Uterus (tissue), 4 donors: ENCODE data around the gene TTC6. TPM values are rescaled to one million over a fixed set of nuclear protein-coding genes. Genes with fewer than 3 reads are reported as not detected.
"Not testable (repeated sequence)": the region's sequence is repeated elsewhere in the genome, so short reads cannot be mapped to it uniquely, and the experiment has no call there.

ENCODE experiments used
- DNase-seq, 2 donors: peaks; one replicate each; pipeline ENCODE4 v3.0.0-alpha.2; 2019 to 2020
- H3K27ac ChIP-seq, 2 donors: fragments of 200-600 bp; sonication (generic); 1 replicate in 1 of 2; 2 replicates in 1 of 2; pipeline ENCODE4 v1.5.1; 2016 to 2018
- H3K27me3 ChIP-seq, 2 donors: fragments of 200-600 bp; sonication (generic); one replicate each; pipeline ENCODE4 v1.5.1; 2018 to 2019; ENCODE audit warnings: control low read depth in 1 of 2
- H3K36me3 ChIP-seq, 2 donors: fragments of 200-600 bp; sonication (generic); one replicate each; pipeline ENCODE4 v1.5.1; 2019; ENCODE audit warnings: control low read depth in 1 of 2
- H3K4me1 ChIP-seq, 2 donors: fragments of 200-600 bp; sonication (generic); one replicate each; pipeline ENCODE4 v1.5.1; 2018 to 2019; ENCODE audit warnings: control low read depth in 1 of 2
- H3K4me3 ChIP-seq, 2 donors: fragments of 200-600 bp; sonication (generic); 1 replicate in 1 of 2; 2 replicates in 1 of 2; pipeline ENCODE4 v1.5.1; 2018 to 2019; ENCODE audit warnings: mild to moderate bottlenecking in 1 of 2
- H3K9me3 ChIP-seq, 2 donors: fragments of 200-600 bp; sonication (generic); one replicate each; pipeline ENCODE4 v1.5.1; 2019; ENCODE audit warnings: control low read depth in 1 of 2
- POLR2A ChIP-seq, 2 donors: fragments of 450-650 bp; IDR thresholded peaks; one replicate each; pipeline ENCODE4 v1.6.1; 2016; ENCODE audit warnings: antibody characterized with exemption in 2 of 2, mild to moderate bottlenecking in 1 of 2, moderate library complexity in 1 of 2
- intact Hi-C: fragments of 100-400 bp; cut with DNase I; formaldehyde crosslinking; loops from one replicate; pipeline ENCODE4 v1.15.1; 2023; ENCODE audit warnings: low total_unique reads
- total RNA-seq, 4 donors: library from RNA; depleted of rRNA in 3 of 4; stranded (reverse); fragments of >200 nt in 3 of 4; gene quantifications; one replicate each; pipeline versions ENCODE4 v1.1.0 to v1.2.4, GENCODE V29; 2014 to 2023
- TF ChIP-seq, protein P1 (sequence below), 4 experiments: fragments of 200-600 bp in 2 of 4; fragments of 450-650 bp in 2 of 4; sonication (generic) in 2 of 4; IDR thresholded peaks; one replicate each; pipeline ENCODE4 v1.5.1; 2016 to 2019; ENCODE audit warnings: antibody characterized with exemption in 4 of 4, mild to moderate bottlenecking in 2 of 4, moderate library complexity in 1 of 4
- donor health status: DM: yes; HTN: yes; CAD: no.

Gene TTC6
- total RNA-seq, 4 donors from 2014 or later = 0.07 TPM; not detected in 3

DNA sequence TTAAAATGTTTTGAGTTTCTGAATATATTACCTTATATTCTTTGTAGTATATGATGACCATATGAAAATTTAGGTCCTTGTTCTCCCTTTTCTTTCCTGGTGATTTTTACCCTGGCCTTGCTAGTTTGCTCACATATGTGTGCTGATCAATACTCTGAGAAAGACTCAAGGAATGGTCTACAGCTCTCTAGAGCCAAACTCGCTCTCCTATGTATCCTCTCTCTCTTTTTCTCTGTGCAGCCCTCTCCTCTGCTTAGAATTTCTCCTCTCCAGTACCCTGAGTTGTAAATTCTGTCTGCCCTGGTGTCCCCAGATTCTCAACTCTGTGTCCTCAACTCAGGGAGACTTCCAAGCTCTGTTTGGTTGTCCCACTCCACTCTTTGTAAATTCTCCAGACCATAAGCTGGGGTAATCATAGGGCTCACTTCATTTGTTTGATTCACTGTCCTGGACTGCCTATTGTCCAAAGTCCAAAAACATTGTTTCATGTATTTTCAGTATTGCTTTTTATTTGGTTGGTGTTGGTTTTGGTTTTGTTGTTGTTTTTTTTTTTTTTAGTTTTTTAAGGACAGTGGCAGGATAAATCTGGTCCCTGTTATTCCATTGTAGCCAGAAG lies 41.4 kb upstream of the TTC6 start:
- Histone ChIP-seq H3K9me3 (peaks cover 0 to 10% of the 10 kb centered on the region in 2 donors), H3K36me3 (no peaks in the 10 kb centered on the region), H3K4me1 (no peaks in the 10 kb centered on the region), H3K4me3 (no peak overlapping the region), H3K27me3 (no peaks in the 10 kb centered on the region), H3K27ac (no peak overlapping the region)
- TF ChIP-seq POLR2A (IDR thresholded peaks at IDR 0.05) = no peak
- TF ChIP-seq, protein P1, sequence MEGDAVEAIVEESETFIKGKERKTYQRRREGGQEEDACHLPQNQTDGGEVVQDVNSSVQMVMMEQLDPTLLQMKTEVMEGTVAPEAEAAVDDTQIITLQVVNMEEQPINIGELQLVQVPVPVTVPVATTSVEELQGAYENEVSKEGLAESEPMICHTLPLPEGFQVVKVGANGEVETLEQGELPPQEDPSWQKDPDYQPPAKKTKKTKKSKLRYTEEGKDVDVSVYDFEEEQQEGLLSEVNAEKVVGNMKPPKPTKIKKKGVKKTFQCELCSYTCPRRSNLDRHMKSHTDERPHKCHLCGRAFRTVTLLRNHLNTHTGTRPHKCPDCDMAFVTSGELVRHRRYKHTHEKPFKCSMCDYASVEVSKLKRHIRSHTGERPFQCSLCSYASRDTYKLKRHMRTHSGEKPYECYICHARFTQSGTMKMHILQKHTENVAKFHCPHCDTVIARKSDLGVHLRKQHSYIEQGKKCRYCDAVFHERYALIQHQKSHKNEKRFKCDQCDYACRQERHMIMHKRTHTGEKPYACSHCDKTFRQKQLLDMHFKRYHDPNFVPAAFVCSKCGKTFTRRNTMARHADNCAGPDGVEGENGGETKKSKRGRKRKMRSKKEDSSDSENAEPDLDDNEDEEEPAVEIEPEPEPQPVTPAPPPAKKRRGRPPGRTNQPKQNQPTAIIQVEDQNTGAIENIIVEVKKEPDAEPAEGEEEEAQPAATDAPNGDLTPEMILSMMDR (IDR thresholded peaks at IDR 0.05) = no peak
- no peak for DNase-seq
- intact Hi-C loops = no loop called here

GRCh38 chr14:37555596-37555995 lies 39.8 kb upstream of the TTC6 start:
- DNase-seq, intact Hi-C loops, H3K27me3 ChIP-seq, H3K4me1 ChIP-seq, H3K4me3 ChIP-seq, H3K36me3 ChIP-seq, H3K27ac ChIP-seq: not testable (repeated sequence)
- peaks cover 0 to 10% of the 10 kb centered on the region in 2 donors for H3K9me3 ChIP-seq

GRCh38 chr14:37558740-37559139 lies 36.7 kb upstream of the TTC6 start:
- Histone ChIP-seq H3K4me1 (no peaks in the 10 kb centered on the region), H3K27me3 (no peaks in the 10 kb centered on the region), H3K4me3 (no peak overlapping the region), H3K9me3 (peaks cover 0 to 4% of the 10 kb centered on the region in 2 donors), H3K27ac (no peak overlapping the region), H3K36me3 (no peaks in the 10 kb centered on the region)
- DNase-seq = no peak
- TF ChIP-seq POLR2A (IDR thresholded peaks at IDR 0.05) = no peak
- intact Hi-C loops = no loop called here

DNA sequence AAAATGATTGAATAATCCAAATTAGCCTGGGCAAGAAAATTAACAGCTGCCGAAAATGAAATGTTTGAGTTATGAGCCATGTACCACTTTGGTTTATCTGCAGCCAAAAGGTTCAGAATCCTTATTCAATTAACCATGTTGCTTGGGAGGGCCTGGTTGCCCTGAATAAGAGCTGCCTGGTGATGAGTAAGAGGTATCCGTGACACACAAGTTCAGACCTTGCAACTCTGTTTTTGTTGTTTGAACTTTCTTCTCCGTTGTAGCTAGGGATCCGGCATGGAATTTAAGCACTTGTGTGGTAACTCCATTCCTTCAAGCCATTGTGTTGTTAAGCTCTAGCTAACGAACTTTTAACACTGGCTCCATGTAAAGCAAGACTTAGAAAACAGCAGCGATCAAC lies 36.0 kb upstream of the TTC6 start:
- H3K27ac ChIP-seq = no peak overlapping the region
- H3K36me3 ChIP-seq = no peaks in the 10 kb centered on the region
- no peaks in the 10 kb centered on the region for H3K27me3 ChIP-seq
- TF ChIP-seq POLR2A (IDR thresholded peaks at IDR 0.05) = no peak
- H3K4me1 ChIP-seq = no peaks in the 10 kb centered on the region
- no peaks in the 10 kb centered on the region for H3K9me3 ChIP-seq
- H3K4me3 ChIP-seq = no peak overlapping the region
- DNase-seq = no peak
- intact Hi-C loops = no loop called here

DNA sequence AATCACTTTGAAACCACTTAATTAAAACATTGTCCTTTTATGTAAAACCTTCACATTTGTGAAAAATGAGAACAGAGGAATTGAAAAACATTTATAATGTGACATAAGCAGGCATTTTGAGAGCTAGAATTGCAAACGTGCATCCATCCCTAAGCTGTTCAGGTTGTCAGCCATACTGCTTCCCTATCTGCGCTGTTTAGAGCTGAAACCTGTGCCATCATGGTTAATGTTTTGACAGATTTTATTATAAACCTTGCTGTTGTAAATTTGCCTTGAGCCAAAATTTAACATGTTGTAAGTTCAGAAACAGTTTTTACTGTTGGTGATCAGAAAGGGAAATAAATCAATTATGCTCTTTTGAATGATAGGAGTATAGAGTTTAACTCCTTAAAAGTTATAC lies 32.2 kb upstream of the TTC6 start:
- Histone ChIP-seq H3K36me3 (no peaks in the 10 kb centered on the region), H3K4me1 (no peaks in the 10 kb centered on the region), H3K9me3 (no peaks in the 10 kb centered on the region), H3K4me3 (no peak overlapping the region), H3K27ac (no peak overlapping the region), H3K27me3 (peaks cover 0 to 4% of the 10 kb centered on the region in 2 donors)
- TF ChIP-seq POLR2A (IDR thresholded peaks at IDR 0.05) = no peak
- TF ChIP-seq, protein P1 (IDR thresholded peaks at IDR 0.05) = no peak
- intact Hi-C loops = no loop called here
- DNase-seq = no peak

DNA sequence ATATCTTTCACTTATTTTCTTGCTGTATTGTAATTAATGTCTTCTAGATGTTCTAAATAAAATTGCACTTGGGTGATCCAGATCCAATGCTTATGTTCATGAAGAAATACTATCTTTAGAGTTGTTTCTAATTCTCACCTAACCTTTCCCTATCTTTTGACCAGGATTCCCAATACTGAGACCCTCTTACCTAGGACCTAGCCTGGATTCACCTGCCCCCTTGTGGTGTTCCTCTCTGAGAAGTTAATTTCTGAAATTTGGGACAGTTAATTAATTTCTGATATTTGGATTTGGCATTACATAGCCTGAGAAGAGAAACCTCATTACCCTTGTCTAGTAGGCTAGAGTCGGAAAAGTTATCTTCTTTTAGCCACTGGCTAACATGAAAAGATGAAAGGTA lies 29.9 kb upstream of the TTC6 start:
- Histone ChIP-seq H3K4me3 (no peak overlapping the region), H3K4me1 (no peaks in the 10 kb centered on the region), H3K36me3 (no peaks in the 10 kb centered on the region), H3K9me3 (no peaks in the 10 kb centered on the region), H3K27ac (no peak overlapping the region), H3K27me3 (peaks cover 0 to 4% of the 10 kb centered on the region in 2 donors)
- TF ChIP-seq, protein P1 (IDR thresholded peaks at IDR 0.05) = no peak
- TF ChIP-seq POLR2A (IDR thresholded peaks at IDR 0.05) = no peak
- intact Hi-C loops = no loop called here
- no peak for DNase-seq
